Liver (tissue), 9 donors: Measurements from ENCODE around the gene SECTM1. TPM values are rescaled to one million over a fixed set of nuclear protein-coding genes. Genes with fewer than 3 reads are reported as not detected.

Experiments
- DNase-seq: peaks from one replicate; pipeline ENCODE4 v3.0.0-alpha.2; 2017; ENCODE audit warnings: low spot score
- H3K27ac ChIP-seq, 2 donors: one replicate each; pipeline ENCODE4 v1.7.0; 2013; ENCODE audit warnings: inconsistent platforms in 2 of 2, low read length in 2 of 2, control low read depth in 1 of 2, low read depth in 1 of 2, mild to moderate bottlenecking in 1 of 2
- H3K27me3 ChIP-seq, 4 donors: one replicate each; pipeline versions ENCODE4 v1.6.1 to v1.7.0; 2013; ENCODE audit warnings: low read length in 3 of 4, inconsistent platforms in 1 of 4, mild to moderate bottlenecking in 1 of 4, moderate library complexity in 1 of 4; ENCODE audit not compliant: control insufficient read depth in 4 of 4, insufficient read depth in 4 of 4
- H3K36me3 ChIP-seq, 4 donors: one replicate each; pipeline versions ENCODE4 v1.6.1 to v1.7.0; 2013; ENCODE audit warnings: low read length in 3 of 4, mild to moderate bottlenecking in 3 of 4, low read depth in 1 of 4, moderate library complexity in 1 of 4; ENCODE audit not compliant: control insufficient read depth in 4 of 4, insufficient read depth in 3 of 4
- H3K4me1 ChIP-seq, 4 donors: one replicate each; pipeline versions ENCODE4 v1.6.1 to v1.7.0; 2013; ENCODE audit warnings: low read length in 3 of 4, mild to moderate bottlenecking in 3 of 4, moderate library complexity in 1 of 4; ENCODE audit not compliant: control insufficient read depth in 4 of 4, insufficient read depth in 4 of 4
- H3K4me3 ChIP-seq, 3 donors: one replicate each; pipeline versions ENCODE4 v1.6.1 to v1.7.0; 2013; ENCODE audit warnings: low read length in 3 of 3, control low read depth in 1 of 3, low read depth in 1 of 3, mild to moderate bottlenecking in 1 of 3
- H3K9ac ChIP-seq, 2 donors: one replicate each; pipeline ENCODE4 v1.7.0; 2013; ENCODE audit warnings: low read length in 2 of 2, mild to moderate bottlenecking in 2 of 2, moderate library complexity in 2 of 2, control low read depth in 1 of 2, low read depth in 1 of 2
- H3K9me3 ChIP-seq, 4 donors: one replicate each; pipeline versions ENCODE4 v1.6.1 to v1.7.0; 2013; ENCODE audit warnings: low read length in 3 of 4; ENCODE audit not compliant: control insufficient read depth in 4 of 4
- EGR1 ChIP-seq, 2 donors: IDR thresholded peaks; 2 replicates each; pipeline ENCODE4 v1.6.1; 2016 to 2018; ENCODE audit warnings: antibody characterized with exemption in 2 of 2, low read depth in 2 of 2
- FOXA1 ChIP-seq: IDR thresholded peaks from 2 replicates; pipeline ENCODE4 v1.6.1; 2016; ENCODE audit warnings: antibody characterized with exemption
- FOXA2 ChIP-seq: IDR thresholded peaks from 2 replicates; pipeline ENCODE4 v1.6.1; 2016; ENCODE audit warnings: antibody characterized with exemption
- GABPA ChIP-seq, 2 donors: IDR thresholded peaks in 1 of 2; conservative IDR thresholded peaks in 1 of 2; 2 replicates each; pipeline ENCODE4 v1.6.1; 2016; ENCODE audit warnings: antibody characterized with exemption in 2 of 2, mild to moderate bottlenecking in 1 of 2, moderate library complexity in 1 of 2
- HNF4A ChIP-seq, 2 donors: conservative IDR thresholded peaks; 2 replicates each; pipeline ENCODE4 v1.6.1; 2016; ENCODE audit warnings: antibody characterized with exemption in 2 of 2, mild to moderate bottlenecking in 2 of 2
- HNF4G ChIP-seq: IDR thresholded peaks from 2 replicates; pipeline ENCODE4 v1.6.1; 2016; ENCODE audit warnings: antibody characterized with exemption
- JUND ChIP-seq, 2 donors: IDR thresholded peaks; 2 replicates each; pipeline ENCODE4 v1.6.1; 2016; ENCODE audit warnings: antibody characterized with exemption in 2 of 2
- NR2F2 ChIP-seq: IDR thresholded peaks from 2 replicates; pipeline ENCODE4 v1.6.1; 2016; ENCODE audit warnings: antibody characterized with exemption
- RAD21 ChIP-seq, 2 donors: IDR thresholded peaks; 2 replicates each; pipeline ENCODE4 v1.6.1; 2016; ENCODE audit warnings: antibody characterized with exemption in 2 of 2, mild to moderate bottlenecking in 2 of 2
- RXRA ChIP-seq, 2 donors: IDR thresholded peaks; 2 replicates each; pipeline ENCODE4 v1.6.1; 2017 to 2018; ENCODE audit warnings: antibody characterized with exemption in 2 of 2, mild to moderate bottlenecking in 1 of 2
- SP1 ChIP-seq: IDR thresholded peaks from 2 replicates; pipeline ENCODE4 v1.6.1; 2018; ENCODE audit warnings: antibody characterized with exemption, mild to moderate bottlenecking
- TAF1 ChIP-seq: conservative IDR thresholded peaks from 2 replicates; pipeline ENCODE4 v1.6.1; 2016; ENCODE audit warnings: antibody characterized with exemption, mild to moderate bottlenecking
- YY1 ChIP-seq: IDR thresholded peaks from 2 replicates; pipeline ENCODE4 v1.6.1; 2016; ENCODE audit warnings: antibody characterized with exemption, mild to moderate bottlenecking
- WGBS: extraction: QIAGEN DNeasy Blood & Tissue Kit; methylation state at CpG from one replicate; pipeline ENCODE4 v1.1.7; 2013; 5-methylcytosine and 5-hydroxymethylcytosine counted together
- polyA plus RNA-seq, 2 donors: library from polyadenylated mRNA; stranded (reverse) in 1 of 2; unstranded in 1 of 2; fragments of 200-250 nt in 1 of 2; fragments of >200 nt in 1 of 2; fragmentation: Nextera tagmentation in 1 of 2; extraction: Ambion mirVana in 1 of 2; gene quantifications; one replicate each; pipeline versions ENCODE4 v1.2.1 to v1.2.3, GENCODE V29; 2013 to 2015
- total RNA-seq, 2 donors: library from RNA; depleted of rRNA; stranded (reverse); fragments of >200 nt; gene quantifications; one replicate each; pipeline ENCODE4 v1.2.3, GENCODE V29; 2014
- TF ChIP-seq, protein P1 (sequence below): IDR thresholded peaks from 2 replicates; pipeline ENCODE4 v1.6.1; 2016; ENCODE audit warnings: antibody characterized with exemption
- TF ChIP-seq, protein P2 (sequence below): fragments of 150-350 bp; IDR thresholded peaks from 2 replicates; pipeline ENCODE4 v1.5.1; 2017; ENCODE audit warnings: improper control_type of control experiment, low read depth, low read length; ENCODE audit not compliant: missing input control
- TF ChIP-seq, protein P3 (sequence below): IDR thresholded peaks from 2 replicates; pipeline ENCODE4 v1.6.1; 2016; ENCODE audit warnings: antibody characterized with exemption
- TF ChIP-seq, protein P4 (sequence below): IDR thresholded peaks from 2 replicates; pipeline ENCODE4 v1.6.1; 2016; ENCODE audit warnings: antibody characterized with exemption
- TF ChIP-seq, protein P5 (sequence below): IDR thresholded peaks from 2 replicates; pipeline ENCODE4 v1.6.1; 2016; ENCODE audit warnings: antibody characterized with exemption, mild to moderate bottlenecking
- donor health status: healthy.
- donor health status: healthy.
- donor health status: healthy.
- donor health status: healthy.
- donor health status: healthy.

The SECTM1 gene
- total and polyA plus RNA-seq, 4 donors, result 1.3 to 14.2 (median 4.6) TPM

DNA sequence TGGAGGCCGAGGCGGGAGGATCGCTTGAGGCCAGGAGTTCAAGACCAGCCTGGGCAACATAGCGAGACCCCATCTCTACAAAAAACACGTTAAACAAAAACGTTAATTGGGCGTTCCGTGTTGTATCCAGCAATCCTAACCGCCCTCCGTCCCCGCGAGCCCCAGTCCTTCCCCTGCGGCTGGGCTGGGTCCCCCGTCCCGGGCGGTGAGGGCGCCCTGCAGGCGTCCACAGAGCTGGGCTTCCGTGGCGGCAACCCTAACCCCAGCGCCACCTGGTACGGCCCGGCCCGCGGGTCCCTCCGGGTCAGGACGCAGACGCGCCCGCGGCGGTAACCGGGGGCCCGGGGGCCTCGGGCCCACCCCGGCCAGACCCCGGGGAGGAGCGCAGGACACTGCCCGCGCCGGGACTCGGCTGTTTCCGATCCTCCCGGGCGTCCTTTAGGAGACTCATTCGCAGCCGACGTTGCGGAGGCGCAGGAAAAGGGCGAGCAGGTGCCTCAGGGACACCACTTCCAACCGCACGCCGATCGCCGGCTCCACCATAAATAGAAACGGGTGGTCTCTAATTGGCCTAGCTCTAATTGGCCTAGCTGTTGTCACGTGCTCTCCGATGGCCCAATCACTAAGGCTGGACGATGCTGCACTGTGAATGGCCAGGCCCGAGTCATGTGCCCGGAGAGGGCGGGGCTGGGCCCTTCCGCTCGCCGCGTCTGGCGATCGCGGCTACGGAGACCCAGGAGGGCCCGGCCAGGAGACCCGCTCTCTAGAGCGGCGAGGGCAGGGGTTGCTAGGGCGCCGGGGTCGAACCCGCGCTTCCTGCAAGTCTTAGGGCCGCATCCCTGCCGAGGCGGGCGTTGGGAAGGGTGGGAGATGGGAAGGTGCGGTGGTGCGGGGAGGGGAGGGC is 41.1 kb downstream of the SECTM1 start:
- peaks cover 4 to 36% (median 26%) of the 10 kb centered on the region in 4 donors for H3K4me1 ChIP-seq
- peak overlapping the region; percentile 68 to 97 (median 82) for H3K4me3 ChIP-seq
- TF ChIP-seq, protein P1, sequence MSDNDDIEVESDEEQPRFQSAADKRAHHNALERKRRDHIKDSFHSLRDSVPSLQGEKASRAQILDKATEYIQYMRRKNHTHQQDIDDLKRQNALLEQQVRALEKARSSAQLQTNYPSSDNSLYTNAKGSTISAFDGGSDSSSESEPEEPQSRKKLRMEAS, result peak; percentile 38
- TF ChIP-seq HNF4A (conservative IDR thresholded peaks at IDR 0.05) (no peak), FOXA1 (no peak), JUND (IDR thresholded peaks at IDR 0.05) (no peak), RXRA (IDR thresholded peaks at IDR 0.05) (peak; percentile 29 to 50), TAF1 (no peak), NR2F2 (peak; percentile 16), EGR1 (IDR thresholded peaks at IDR 0.05; ENCODE audit: low read depth in 2 of 2) (peak in 1 of 2 donors; percentile 28), GABPA (IDR thresholded peaks at IDR 0.05 in 1 of 2, conservative IDR thresholded peaks at IDR 0.05 in 1 of 2) (peak in 1 of 2 donors; percentile 81), HNF4G (no peak), RAD21 (IDR thresholded peaks at IDR 0.05) (peak in 1 of 2 donors; percentile 11), YY1 (peak; percentile 96), SP1 (peak; percentile 85), FOXA2 (no peak)
- TF ChIP-seq, protein P2, sequence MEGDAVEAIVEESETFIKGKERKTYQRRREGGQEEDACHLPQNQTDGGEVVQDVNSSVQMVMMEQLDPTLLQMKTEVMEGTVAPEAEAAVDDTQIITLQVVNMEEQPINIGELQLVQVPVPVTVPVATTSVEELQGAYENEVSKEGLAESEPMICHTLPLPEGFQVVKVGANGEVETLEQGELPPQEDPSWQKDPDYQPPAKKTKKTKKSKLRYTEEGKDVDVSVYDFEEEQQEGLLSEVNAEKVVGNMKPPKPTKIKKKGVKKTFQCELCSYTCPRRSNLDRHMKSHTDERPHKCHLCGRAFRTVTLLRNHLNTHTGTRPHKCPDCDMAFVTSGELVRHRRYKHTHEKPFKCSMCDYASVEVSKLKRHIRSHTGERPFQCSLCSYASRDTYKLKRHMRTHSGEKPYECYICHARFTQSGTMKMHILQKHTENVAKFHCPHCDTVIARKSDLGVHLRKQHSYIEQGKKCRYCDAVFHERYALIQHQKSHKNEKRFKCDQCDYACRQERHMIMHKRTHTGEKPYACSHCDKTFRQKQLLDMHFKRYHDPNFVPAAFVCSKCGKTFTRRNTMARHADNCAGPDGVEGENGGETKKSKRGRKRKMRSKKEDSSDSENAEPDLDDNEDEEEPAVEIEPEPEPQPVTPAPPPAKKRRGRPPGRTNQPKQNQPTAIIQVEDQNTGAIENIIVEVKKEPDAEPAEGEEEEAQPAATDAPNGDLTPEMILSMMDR, result no peak
- TF ChIP-seq, protein P3, sequence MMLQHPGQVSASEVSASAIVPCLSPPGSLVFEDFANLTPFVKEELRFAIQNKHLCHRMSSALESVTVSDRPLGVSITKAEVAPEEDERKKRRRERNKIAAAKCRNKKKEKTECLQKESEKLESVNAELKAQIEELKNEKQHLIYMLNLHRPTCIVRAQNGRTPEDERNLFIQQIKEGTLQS, result no peak
- TF ChIP-seq, protein P4, sequence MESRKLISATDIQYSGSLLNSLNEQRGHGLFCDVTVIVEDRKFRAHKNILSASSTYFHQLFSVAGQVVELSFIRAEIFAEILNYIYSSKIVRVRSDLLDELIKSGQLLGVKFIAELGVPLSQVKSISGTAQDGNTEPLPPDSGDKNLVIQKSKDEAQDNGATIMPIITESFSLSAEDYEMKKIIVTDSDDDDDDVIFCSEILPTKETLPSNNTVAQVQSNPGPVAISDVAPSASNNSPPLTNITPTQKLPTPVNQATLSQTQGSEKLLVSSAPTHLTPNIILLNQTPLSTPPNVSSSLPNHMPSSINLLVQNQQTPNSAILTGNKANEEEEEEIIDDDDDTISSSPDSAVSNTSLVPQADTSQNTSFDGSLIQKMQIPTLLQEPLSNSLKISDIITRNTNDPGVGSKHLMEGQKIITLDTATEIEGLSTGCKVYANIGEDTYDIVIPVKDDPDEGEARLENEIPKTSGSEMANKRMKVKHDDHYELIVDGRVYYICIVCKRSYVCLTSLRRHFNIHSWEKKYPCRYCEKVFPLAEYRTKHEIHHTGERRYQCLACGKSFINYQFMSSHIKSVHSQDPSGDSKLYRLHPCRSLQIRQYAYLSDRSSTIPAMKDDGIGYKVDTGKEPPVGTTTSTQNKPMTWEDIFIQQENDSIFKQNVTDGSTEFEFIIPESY, result no peak
- TF ChIP-seq, protein P5, sequence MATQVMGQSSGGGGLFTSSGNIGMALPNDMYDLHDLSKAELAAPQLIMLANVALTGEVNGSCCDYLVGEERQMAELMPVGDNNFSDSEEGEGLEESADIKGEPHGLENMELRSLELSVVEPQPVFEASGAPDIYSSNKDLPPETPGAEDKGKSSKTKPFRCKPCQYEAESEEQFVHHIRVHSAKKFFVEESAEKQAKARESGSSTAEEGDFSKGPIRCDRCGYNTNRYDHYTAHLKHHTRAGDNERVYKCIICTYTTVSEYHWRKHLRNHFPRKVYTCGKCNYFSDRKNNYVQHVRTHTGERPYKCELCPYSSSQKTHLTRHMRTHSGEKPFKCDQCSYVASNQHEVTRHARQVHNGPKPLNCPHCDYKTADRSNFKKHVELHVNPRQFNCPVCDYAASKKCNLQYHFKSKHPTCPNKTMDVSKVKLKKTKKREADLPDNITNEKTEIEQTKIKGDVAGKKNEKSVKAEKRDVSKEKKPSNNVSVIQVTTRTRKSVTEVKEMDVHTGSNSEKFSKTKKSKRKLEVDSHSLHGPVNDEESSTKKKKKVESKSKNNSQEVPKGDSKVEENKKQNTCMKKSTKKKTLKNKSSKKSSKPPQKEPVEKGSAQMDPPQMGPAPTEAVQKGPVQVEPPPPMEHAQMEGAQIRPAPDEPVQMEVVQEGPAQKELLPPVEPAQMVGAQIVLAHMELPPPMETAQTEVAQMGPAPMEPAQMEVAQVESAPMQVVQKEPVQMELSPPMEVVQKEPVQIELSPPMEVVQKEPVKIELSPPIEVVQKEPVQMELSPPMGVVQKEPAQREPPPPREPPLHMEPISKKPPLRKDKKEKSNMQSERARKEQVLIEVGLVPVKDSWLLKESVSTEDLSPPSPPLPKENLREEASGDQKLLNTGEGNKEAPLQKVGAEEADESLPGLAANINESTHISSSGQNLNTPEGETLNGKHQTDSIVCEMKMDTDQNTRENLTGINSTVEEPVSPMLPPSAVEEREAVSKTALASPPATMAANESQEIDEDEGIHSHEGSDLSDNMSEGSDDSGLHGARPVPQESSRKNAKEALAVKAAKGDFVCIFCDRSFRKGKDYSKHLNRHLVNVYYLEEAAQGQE, result peak; percentile 48

More for the DNA sequence above, 41.1 kb downstream of the SECTM1 start:
- Histone ChIP-seq H3K9me3 (no peaks in the 10 kb centered on the region), H3K36me3 (no peaks in the 10 kb centered on the region), H3K27ac (peak overlapping the region; percentile 94 to 99), H3K9ac (peak overlapping the region; percentile 60 to 98), H3K27me3 (no peaks in the 10 kb centered on the region)
- 4% methylated on average over 86 of the region's 86 CpGs for WGBS
- DNase-seq, result peak; percentile 91
